Keratinocyte (primary cell): ENCODE results near the gene LDB2.

Experiments
- CTCF ChIP-seq, 3 experiments: IDR thresholded peaks in 1 of 3; conservative IDR thresholded peaks in 1 of 3; optimal IDR thresholded peaks in 1 of 3; 2 replicates in 2 of 3; 3 replicates in 1 of 3; pipeline versions ENCODE3 to v1.5.1; 2011; ENCODE audit warnings: low read length in 3 of 3, mild to moderate bottlenecking in 3 of 3, moderate library complexity in 2 of 3, control low read depth in 1 of 3, inconsistent platforms in 1 of 3; ENCODE audit not compliant: insufficient read depth in 2 of 3; ENCODE audit errors: extremely low read depth in 1 of 3
- EZH2 ChIP-seq: IDR thresholded peaks from one replicate; pipeline ENCODE4 v1.6.1; 2012; ENCODE audit warnings: inconsistent platforms, mild to moderate bottlenecking, low read length, moderate library complexity

DNA sequence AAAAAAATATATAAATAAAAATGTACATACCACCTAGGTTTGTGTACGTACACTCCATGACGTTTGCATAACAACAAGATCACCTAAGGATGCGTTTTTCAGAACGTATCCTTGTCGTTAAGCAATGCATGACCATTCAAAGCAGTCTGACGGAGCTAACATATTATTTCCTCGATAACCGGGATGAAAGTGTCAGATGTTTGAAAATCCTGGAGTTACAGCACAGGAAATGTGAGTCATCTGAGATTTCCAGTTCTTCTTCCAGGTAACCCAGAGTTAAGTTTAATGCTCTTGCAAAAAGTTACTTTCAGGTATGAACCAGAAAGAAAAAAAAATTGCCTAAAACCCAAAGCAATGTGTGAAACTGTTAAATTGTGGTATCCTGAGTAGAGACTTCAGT, 107.9 kb downstream of the LDB2 start:
- no peak for TF ChIP-seq CTCF (optimal IDR thresholded peaks at IDR 0.05 in 1 of 3, IDR thresholded peaks at IDR 0.05 in 1 of 3, conservative IDR thresholded peaks at IDR 0.05 in 1 of 3; ENCODE audit: extremely low read depth in 1 of 3, insufficient read depth in 2 of 3, low read length in 3 of 3)
- no peak for TF ChIP-seq EZH2
